Smooth muscle cell of the umbilical artery (primary cell): ENCODE measurements around the gene RGS11. TPM values are rescaled to one million over a fixed set of nuclear protein-coding genes. Genes with fewer than 3 reads are reported as not detected.

ENCODE experiments used
- total RNA-seq: library from RNA; depleted of rRNA; stranded (reverse); fragments of >200 nt; gene quantifications from 2 replicates; pipeline ENCODE4 v1.2.3, GENCODE V29; 2014

Gene RGS11
- total RNA-seq, result 1.8 and 2.4 TPM in 2 replicates

GRCh38 chr16:275786-276232, at the start of gene RGS11:
RGS11 (minus strand) TSS chr16:275944; CDS start chr16:275911, 33 bp downstream.

GRCh38 chr16:283033-283805, 7.5 kb upstream of the RGS11 start, which contains the start of gene PDIA2:
PDIA2 (plus strand) TSS chr16:283164; CDS start chr16:283170, 6 bp downstream.

GRCh38 chr16:280552-280951, 4.8 kb upstream of the RGS11 start, which contains the start of gene ARHGDIG:
ARHGDIG (plus strand) TSS chr16:280591; CDS start chr16:280681, 90 bp downstream.

DNA sequence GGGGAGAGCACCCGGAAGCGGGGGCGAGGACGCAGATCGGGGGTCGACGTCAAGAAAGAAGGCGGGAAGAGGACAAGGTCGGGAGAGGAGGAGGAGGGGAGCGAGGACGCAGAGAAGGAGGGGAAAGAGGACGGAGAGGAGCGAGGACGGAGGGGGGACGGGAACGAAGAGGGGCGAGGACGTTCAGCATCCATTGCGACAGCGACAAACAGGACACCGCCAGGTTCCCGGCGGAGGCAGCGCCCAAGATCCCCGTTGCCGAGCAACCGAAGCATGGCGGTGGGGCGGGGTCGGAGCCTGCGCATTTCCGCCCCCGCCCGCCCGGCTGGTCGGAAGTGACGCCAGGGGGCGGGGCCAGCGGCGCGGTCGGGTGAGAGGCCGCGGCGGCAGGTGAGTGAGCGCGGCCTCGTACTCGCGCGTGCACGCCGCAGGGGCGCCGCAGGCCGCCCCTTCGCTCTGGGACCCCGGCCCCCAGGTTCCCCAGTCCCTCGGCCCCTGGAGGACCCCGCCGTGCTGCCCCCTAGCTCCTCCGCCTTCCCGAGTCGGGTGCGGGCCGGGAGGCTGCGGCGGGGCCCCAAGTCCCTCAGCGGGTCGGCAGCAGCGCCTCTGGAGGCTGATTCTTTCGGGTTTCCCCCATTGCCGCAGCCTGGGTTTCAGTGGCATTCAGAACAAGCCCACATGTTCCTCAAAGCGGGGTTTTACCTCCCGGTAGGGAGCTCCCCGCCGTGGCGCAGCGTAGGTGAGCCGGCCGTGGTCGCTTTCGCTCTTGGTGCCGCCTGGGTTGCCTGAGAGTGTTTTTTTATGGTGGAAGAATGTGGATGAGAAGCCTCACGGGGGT, 41.1 kb downstream of the RGS11 start, which contains the start of gene FAM234A:
FAM234A (plus strand) TSS at position 354 of the 838 bp plus-strand sequence. CDS start 19,593 bp downstream, outside the sequence.

DNA sequence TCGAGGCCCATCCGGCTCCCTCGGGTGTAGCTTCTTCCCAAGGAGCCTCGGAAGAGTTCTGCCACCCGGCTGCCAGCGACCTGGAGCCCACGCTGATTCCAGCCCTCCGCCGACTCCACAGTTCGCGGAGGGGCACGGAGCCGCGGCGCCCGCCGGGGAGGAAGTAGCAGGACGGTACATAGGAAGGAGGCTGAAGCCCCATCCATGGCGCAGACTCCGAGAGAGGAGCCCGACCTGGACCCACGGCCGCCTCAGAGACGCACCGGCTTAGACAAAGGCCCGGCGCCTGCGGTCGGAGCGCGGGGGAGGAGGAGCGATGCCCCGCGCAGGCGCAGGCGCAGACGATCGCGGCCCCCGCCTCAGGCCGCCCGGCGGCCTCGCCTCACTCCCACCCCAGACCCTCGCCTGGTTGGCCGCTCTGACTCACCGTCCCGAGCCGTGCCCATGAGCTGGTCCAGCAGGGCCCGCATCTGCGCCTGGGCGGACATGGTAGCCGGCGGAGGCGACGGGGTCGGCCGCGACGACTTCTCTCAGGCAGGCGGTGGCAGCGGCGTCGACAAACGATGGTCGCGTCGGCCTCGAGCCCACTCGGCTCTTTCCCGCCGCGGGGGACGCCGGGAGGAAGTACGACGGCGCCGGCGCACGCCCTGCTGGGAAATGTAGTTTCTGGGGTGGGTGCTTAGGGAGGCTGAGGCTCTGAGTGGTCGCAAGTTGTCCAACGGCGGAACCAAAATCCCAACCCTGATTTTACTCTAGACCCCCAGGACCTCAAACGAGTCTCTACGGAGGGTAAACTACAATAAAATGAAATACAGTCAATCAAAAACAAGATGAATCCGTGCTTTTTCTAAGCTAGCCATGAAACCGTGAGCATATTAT, 46.7 kb downstream of the RGS11 start, which contains the start of gene LUC7L:
LUC7L (minus strand) TSS at position 598 of the 879 bp plus-strand sequence; CDS start at position 488, 110 bp downstream.

Other genes with a start within 250 kb of the RGS11 start
- gene POLR3K, start 222.3 kb downstream of the RGS11 start, total RNA-seq, result 2.4 and 4.2 TPM in 2 replicates
- gene SNRNP25, start 222.1 kb downstream of the RGS11 start, total RNA-seq, result 17.5 and 17.9 TPM in 2 replicates
- 24.6 and 49.9 TPM in 2 replicates for gene RHBDF1, start 203.3 kb downstream of the RGS11 start, total RNA-seq
- gene MPG, start 197.7 kb downstream of the RGS11 start, total RNA-seq, result 101 and 198 TPM in 2 replicates
- 10.1 and 17.8 TPM in 2 replicates for gene NPRL3, start 137.3 kb downstream of the RGS11 start, total RNA-seq
- not detected in 2 replicates for gene HBZ, start 123.3 kb downstream of the RGS11 start, total RNA-seq
- gene HBM, start 110.0 kb downstream of the RGS11 start, total RNA-seq, result not detected in 2 replicates
- not detected in 2 replicates for gene HBA2, start 103.1 kb downstream of the RGS11 start, total RNA-seq
- not detected in 2 replicates for gene HBA1, start 99.3 kb downstream of the RGS11 start, total RNA-seq
- gene HBQ1, start 95.5 kb downstream of the RGS11 start, total RNA-seq, result not detected in 2 replicates
- gene LUC7L, start 46.5 kb downstream of the RGS11 start, total RNA-seq, result 43.9 and 44.2 TPM in 2 replicates
- 122 and 156 TPM in 2 replicates for gene FAM234A, start 41.1 kb downstream of the RGS11 start, total RNA-seq
- 0.28 and 1.5 TPM in 2 replicates for gene ARHGDIG, start 4.6 kb upstream of the RGS11 start, total RNA-seq
- gene PDIA2, start 7.2 kb upstream of the RGS11 start, total RNA-seq, result 0.51 and 2.4 TPM in 2 replicates
- 16.6 and 30.8 TPM in 2 replicates for gene AXIN1, start 76.8 kb upstream of the RGS11 start, total RNA-seq
- gene MRPL28, start 94.6 kb upstream of the RGS11 start, total RNA-seq, result 51.7 and 69.3 TPM in 2 replicates
- 59.7 and 107 TPM in 2 replicates for gene PGAP6, start 106.0 kb upstream of the RGS11 start, total RNA-seq
- gene NME4, start 121.3 kb upstream of the RGS11 start, total RNA-seq, result 63.2 and 80.6 TPM in 2 replicates
- 7.1 and 11.8 TPM in 2 replicates for gene DECR2, start 125.9 kb upstream of the RGS11 start, total RNA-seq
- 18.7 and 32.6 TPM in 2 replicates for gene RAB11FIP3, start 149.7 kb upstream of the RGS11 start, total RNA-seq